ENCODE data around the gene SCARF2.
"Not testable (repeated sequence)": the region's sequence is repeated elsewhere in the genome, so short reads cannot be mapped to it uniquely, and the experiment has no call there.

The SCARF2 gene

DNA sequence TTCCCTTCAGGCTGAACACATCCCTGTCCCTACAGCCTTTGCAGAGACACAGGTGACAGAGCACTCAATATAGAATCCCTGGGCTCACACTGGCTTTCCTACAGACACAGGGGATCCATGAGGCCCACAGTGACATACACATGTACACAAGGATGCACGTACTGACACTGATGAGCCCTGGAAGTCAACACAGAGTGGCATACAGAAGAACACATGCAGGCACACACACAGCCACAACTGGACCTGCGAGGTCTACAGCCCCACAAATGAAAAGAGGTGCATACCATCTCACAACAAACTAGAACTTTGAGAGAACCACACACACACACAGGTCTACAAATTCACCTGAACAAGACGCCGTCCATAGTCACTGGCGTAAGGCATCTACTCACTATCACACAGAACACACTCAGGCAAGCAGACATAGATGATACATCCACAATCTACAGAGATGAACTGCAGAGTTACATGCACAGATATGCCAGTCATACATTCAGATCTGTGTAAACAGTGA, 47.2 kb downstream of the SCARF2 start:
- DNase-seq = no peak

DNA sequence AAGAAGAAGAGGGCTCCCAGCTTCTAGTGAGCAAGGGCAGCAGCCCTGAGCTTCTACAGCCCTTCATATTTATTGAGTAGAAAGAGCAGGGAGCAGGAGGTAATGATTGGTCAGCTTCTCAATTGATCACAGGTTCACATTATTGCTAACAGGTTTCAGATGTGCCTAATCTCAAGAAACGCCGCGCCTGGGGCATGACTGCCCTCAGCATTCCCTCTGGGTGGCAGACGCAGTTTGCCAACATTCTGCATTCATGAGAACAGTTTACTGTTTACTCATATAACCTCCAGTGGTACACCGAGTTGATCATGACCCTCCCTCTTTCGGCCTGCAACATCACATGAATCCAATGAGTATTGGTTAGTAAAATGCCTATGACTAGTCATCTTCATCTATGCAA, 48.3 kb downstream of the SCARF2 start:
- no peak for DNase-seq

DNA sequence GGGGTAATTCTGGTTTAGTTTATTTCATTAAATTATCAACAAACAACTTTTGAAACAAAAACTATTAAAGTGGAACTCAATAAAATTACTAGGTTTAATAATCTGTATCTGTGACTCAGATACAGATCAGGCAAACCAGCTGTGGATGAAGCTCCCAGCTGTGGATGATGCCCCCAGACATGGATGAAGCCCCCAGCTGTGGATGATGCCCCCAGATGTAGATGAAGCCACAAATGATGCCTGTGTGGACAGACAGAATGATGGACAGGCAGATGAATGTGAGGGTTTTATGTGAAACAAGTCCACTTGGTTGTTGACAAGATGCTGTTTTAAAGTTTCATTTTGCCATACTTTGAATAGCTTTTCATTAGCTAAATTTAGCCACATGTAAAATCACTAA, 49.4 kb downstream of the SCARF2 start:
- no peak for DNase-seq

DNA sequence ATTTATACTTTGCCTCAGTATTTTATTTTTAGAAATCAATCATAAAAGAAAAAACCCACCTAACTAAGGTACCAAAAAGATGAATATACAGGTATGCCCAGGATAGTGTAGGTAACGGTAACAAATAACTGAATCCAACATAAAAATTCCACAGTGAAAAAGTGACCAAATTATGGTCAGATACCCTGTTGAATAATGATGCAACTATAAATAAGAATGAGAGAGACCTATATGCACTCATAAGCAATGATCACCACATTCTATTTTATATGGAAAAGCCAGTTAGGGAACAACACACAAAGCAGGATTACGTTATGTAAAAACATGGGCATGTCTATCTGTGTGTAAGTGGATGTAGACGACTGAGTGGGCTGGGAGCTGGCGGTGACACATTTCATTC, 50.7 kb downstream of the SCARF2 start:
- DNase-seq = no peak

DNA sequence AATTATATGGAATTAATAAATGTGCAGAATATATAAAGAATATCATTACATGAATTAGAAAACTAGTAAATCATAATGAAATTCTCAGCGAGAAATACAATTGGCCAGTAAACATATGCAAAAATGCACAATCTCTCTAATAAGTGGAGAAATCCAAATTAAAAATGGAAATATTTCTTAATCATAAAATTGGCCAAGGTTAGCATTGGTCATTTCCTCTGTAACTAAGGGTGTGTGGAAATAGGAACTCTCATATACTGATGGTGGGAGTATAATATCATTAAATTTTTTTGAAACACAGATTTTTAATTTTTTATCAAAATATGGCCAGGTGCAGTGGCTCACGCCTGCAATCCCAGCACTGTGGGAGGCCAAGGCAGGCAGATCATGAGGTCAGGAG, 51.3 kb downstream of the SCARF2 start:
- DNase-seq = no peak

DNA sequence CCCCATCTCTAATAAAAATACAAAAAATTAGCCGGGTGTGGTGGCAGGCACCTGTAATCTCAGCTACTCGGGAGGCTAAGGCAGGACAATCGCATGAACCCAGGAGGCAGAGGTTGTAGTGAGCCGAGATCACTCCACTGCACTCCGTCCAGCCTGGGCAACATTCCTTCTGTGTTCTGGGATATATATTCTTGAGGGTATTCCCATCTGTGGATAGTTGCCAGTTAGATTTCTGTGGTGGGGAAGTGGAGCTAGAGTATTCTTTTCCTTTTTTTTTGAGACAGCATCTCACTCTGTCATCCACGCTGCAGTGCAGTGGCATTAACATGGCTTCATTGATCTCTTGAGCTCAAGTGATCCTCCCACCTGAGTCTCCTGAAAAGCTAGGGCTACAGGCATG, 52.8 kb downstream of the SCARF2 start:
- DNase-seq = no peak

DNA sequence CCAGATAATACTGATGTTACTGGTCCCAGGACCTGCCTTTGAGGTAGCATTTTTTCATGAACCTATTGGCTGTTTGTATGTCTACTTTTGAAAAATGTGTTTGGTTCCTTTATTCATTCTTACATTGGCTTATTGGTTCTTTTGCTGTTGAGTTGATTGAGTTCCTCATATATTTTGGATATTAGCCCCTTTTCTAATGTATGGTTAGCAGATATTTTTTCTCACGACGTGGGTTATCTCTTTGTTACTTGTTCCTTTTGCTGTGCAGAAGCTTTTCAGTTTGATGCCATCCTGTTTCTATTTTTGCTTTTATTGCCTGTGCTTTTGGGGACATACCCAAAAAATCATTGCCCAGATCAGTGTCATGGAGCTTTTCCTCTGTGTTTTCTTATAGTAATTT, 53.5 kb downstream of the SCARF2 start:
- DNase-seq = no peak

DNA sequence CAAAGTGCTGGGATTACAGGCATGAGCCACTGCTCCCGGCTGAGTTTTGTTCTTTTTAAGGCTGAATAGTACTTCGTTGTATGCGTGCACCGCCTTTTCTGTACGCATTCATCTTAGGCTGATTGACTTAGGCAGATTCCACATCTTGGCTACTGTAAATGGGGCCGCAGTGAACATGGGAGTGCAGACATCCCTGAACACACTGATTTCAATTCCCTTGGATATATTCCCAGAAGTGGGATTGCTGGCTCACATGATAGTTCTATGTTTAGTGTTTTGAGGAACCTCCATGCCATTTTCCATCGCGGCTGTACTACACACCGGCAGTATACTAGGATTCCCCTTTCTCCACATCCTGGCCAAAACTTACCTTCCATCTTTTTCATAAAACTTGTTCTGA, 54.1 kb downstream of the SCARF2 start:
- no peak for DNase-seq

DNA sequence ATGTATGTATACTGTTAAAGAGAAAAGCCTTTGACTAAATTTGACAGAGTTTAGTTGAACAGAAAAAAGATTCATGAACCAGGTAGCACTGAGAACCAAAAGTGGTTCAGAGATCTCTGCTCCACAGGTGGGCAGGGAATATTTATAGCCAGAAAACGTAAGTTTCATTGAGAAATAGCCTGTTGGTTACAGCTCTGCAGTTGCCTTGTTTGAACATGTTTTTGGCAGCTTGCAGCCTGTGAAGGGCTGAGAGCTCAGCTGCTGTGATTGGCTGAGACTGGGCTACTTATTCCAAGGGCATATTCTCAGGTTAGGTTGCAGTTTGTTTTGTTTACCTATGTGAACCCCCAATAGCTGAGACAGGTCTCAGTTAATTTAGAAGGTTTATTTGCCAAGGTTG, 57.1 kb downstream of the SCARF2 start:
- no peak for DNase-seq

DNA sequence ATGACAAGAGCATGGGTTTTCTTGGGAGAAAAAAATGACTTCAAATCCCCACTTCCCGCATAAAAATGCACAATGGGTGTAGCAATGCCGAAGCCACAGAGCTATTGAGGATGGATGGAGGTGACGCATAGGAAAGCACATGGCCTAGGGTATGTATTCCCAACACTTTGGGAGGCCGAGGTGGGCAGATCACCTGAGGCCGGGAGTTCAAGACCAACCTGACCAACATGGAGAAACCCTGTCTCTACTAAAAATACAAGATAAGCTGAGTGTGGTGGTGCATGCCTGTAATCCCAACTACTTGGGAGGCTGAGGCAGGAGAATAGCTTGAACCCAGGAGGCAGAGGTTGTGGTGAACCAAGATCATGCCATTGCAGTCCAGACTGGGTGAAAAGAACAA, 58.9 kb downstream of the SCARF2 start:
- DNase-seq = not testable (repeated sequence)

DNA sequence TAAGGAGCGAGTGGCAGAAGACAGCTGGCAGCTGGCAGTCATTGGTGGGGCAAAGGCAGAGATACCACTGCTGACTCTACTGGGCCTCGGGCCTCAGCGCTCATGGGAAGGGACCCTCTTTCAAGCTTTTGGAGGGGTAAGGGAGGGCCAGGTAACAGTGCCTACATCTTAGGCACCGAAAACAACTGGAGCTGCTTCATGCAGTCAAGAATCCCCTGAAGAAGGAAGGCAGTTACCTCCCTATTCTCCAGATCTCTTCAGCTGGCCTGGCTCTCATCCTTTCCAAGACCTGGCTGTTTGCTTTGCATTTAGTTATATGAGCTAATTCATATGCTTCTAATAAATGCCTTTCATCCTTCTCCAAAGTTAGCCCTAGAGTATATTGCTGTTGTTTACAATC, 59.5 kb downstream of the SCARF2 start:
- no peak for DNase-seq

DNA sequence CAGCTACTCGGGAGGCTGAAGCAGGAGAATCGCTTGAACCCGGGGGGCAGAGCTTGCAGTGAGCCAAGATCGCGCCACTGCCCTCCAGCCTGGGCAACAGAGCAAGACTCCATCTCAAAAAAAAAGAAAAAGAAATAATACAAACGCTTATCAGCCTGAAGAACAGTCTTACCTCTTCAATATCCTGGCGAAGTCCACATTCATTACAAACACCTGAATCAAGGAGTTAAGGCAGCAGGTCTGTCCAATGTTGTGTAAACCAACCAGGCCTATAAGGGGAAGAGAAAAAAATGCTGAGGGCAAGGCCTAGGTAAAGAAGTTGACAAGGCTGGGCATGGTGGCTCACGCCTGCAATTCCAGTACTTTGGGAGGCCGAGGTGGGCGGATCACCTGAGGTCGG, 60.6 kb downstream of the SCARF2 start:
- DNase-seq = not testable (repeated sequence)

DNA sequence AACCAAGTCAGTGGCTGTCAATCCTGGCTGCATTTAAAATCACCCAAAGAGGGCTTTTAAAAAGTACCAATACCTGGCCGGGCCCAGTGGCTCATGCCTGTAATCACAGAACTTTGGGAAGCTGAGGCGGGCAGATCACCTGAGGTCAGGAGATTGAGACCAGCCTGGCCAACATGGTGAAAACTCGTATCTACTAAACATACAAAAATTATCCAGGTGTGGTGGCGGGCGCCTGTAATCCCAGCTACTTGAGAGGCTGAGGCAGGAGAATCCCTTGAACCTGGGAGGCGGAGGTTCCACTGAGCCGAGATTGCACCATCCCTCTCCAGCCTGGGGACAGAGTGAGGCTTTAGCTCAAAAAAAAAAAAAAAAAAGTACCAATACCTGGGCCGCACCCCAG, 61.3 kb downstream of the SCARF2 start:
- not testable (repeated sequence) for DNase-seq
